ENCODE measurements around the gene CCNI.
"Not testable (repeated sequence)": the region's sequence is repeated elsewhere in the genome, so short reads cannot be mapped to it uniquely, and the experiment has no call there.

The CCNI gene

GRCh38 chr4:77075869-77076799 is at the start of gene CCNI:
CCNI (minus strand) TSS chr4:77075989; CDS start chr4:77066362, 9,627 bp downstream.
- peak; percentile 94 to 95 for DNase-seq (ENCODE audit: low read depth in 2 of 2)

DNA sequence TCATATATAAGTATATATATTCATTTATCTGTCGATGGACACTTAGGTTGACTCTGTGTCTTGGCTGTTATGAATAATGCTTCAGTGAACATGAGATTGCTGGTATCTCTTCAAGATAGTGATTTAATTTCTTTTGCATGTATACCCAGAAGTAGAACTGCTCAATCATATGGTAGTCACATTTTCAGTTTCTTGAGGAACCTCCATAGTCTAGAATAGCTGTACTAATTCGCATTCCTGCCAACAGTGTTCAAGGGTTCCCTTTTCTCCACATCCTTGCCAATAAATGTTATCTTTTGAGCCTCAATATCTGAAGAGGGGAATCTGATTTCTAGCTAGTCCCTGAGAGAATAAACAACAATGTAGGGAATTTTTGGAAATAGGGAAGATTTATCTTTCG is 48.8 kb upstream of the CCNI start:
- no peak for DNase-seq (ENCODE audit: low read depth in 2 of 2)

DNA sequence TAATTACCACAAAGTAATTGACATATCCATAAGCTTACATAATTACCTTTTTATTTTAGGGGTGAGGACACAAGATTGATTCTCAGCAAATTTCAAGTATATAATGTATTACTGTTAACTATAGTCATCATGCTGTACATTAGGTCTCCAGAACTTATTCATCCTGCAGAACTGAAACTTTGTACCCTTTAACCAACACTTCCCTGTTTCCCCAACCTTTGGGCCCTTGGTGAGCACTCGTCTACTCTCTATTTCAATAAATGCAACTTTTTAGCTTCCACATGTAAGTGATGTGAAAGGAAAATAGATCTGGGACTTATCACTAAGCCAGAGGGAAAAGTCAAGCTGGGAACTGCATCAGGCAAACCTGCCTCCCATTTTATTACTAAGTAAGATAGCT is 47.6 kb upstream of the CCNI start:
- DNase-seq (ENCODE audit: low read depth in 2 of 2) = no peak

DNA sequence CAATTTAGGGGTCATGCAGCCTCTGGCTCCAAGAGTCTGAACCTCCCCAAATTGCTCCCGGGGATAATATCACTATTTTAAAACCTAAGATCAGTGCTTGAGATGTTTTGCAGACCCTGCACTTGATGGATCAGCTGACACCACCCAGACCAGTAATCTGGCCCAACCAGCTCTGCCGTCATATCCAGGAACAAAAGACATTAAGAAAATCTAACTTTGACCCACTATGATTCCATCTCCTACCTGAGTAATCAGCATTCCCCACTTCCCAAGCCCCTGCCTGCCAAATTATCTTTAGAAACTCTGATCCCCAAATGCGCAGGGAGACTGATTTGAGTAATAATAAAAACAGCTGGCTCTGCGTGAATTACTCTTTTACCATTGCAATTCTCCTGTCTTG is 46.9 kb upstream of the CCNI start:
- no peak for DNase-seq (ENCODE audit: low read depth in 2 of 2)

DNA sequence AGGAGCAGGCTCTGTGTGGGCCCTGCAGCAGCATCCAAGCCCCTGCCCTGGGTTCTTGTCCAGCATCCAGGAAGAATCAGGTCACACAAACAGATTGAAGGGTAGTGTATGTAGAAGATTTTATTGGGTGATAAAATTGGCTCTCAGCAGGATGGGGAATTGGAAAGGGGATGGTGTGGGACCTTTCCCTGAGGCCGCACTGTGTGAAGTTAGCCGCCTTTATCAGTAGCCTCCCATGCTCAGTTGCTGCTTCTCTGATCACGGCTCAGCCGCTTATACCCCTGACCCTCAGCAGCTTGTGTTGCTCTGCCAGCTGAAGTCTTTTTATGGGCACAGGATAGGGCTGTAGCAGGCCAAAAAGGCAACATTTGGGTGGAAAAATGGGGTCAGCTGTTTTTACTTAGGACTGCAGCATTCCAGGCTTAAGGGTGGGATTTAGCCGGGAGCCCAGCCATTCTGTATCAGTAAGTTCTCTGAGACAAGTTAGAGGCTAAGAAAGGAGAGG is 46.0 kb upstream of the CCNI start:
- no peak for DNase-seq (ENCODE audit: low read depth in 2 of 2)

DNA sequence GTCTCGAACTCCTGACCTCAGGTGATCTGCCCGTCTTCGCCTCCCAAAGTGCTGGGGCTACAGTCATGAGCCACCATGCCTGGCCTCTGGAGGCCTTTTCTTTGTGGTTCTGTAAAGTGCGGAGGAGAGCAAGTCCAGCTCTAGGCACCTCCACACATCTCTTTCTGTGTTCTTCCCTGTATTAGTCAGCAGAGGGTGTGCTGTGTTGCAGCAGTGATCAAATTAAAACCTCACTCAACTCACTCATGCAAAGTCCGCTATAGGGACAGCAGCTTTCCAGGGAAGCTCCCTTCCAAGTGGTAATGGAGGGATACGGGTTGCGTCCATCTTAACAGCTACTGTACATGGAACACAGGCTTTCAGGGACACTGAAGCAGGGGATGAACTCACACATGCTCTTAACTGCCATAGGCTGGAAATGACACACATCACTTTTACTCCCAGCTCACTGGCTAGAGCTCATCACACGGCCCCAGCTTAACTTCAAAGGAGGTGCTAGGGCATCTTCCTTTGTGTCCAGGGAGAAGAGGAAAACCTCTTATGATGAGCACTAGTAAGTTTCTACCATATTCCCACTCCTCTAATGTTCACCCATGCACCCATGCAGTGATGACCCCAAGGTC is 45.2 kb upstream of the CCNI start:
- DNase-seq (ENCODE audit: low read depth in 2 of 2) = no peak

DNA sequence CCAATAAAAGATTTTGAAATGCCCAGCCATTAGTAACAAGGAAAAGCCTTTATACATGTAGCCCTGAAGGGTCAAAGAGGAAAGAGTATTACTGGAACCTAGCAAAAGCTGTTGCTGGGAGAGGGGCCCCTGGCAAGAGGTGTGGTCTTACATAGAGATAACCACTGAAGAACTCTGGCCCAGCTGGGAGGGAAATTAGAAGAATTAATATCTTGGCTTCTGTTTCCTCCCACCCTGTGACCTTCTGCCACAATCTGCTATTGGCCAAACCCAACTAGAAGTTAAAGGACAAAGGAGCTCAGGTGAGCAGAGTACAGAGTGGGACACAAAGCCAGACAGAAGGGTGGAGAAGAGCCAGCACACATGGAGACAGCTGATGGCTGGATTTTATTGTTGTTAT is 41.9 kb upstream of the CCNI start:
- DNase-seq (ENCODE audit: low read depth in 2 of 2) = no peak

GRCh38 chr4:77113069-77113468 is 37.3 kb upstream of the CCNI start:
- DNase-seq (ENCODE audit: low read depth in 2 of 2) = no peak

DNA sequence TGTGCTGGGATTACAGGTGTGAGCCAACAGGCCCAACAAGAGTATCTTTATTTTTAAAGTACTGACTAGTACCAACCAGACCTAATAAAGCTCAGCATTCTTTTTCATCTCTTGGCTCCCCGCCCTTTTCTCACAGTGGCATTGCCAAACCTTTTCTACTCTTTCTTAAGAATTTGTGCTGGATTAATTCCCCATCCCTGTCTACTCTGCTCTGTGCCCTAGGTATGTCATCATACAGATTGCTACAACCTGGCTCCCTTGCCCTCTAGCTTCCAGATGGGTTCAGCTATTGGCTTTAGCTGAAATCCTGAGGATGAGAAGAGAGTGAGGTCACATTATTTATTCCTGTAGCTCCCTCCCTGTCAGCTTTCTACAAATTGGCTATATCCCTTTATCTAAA is 34.9 kb upstream of the CCNI start:
- DNase-seq (ENCODE audit: low read depth in 2 of 2) = no peak

DNA sequence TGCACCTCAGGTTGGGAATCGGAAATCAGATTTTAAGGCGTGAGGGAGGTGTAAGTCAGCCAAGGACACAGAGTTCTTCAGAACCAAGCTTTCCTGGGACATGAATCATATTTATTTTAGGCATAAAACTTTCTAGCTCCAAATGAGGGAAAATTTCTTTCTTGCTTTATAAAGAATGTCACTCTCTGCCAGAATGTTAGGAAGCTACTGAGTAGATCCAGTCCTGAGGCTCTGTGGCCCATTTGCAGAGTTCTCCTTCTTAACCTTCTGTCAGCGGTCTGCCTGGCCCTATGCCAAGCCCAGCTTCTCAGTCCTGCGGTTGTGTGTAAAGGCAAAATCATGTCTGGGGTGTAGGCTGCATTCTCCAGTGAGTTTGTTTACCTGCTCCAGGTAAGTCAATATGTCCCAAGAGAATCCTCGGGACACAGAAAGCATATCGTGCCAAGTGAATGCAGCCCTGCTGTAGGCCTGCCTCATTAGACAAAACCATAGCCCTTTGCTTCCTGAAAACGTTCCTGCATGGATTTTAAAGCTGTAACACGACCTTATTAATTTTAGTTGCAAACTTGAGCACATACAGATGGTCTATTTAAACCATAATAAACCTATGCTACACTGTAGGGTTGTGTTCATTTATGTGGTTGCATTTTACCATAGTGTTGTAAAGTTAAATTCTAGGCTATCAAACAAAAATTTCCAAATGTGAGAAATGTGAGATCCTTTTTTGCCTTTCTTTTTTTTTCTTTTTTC is 29.2 kb upstream of the CCNI start:
- no peak for DNase-seq (ENCODE audit: low read depth in 2 of 2)

DNA sequence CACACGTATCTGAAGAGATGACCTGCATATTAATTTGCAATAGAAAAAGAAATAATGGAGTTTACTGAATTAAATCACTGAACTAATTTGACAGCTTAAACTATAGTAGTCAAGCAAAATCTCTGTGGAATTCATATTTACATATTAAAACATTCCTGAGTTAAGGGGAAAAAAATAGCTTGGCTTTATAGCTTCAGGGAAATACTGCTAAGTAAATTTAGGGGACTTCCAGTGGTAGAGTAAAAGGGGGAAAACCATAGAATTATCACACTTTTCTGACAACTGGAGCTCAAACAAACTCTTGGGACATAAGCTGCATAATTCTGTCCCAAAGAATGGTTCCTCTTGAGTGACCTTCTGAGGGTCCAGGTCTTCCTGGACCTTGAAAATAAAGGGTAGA is 28.6 kb upstream of the CCNI start:
- DNase-seq (ENCODE audit: low read depth in 2 of 2) = no peak

- DNase-seq (ENCODE audit: low read depth in 2 of 2) = no peak
Measured at GRCh38 chr4:77100234-77100633, 24.4 kb upstream of the CCNI start.

GRCh38 chr4:77097611-77098010 is 21.8 kb upstream of the CCNI start:
- no peak for DNase-seq (ENCODE audit: low read depth in 2 of 2)

DNA sequence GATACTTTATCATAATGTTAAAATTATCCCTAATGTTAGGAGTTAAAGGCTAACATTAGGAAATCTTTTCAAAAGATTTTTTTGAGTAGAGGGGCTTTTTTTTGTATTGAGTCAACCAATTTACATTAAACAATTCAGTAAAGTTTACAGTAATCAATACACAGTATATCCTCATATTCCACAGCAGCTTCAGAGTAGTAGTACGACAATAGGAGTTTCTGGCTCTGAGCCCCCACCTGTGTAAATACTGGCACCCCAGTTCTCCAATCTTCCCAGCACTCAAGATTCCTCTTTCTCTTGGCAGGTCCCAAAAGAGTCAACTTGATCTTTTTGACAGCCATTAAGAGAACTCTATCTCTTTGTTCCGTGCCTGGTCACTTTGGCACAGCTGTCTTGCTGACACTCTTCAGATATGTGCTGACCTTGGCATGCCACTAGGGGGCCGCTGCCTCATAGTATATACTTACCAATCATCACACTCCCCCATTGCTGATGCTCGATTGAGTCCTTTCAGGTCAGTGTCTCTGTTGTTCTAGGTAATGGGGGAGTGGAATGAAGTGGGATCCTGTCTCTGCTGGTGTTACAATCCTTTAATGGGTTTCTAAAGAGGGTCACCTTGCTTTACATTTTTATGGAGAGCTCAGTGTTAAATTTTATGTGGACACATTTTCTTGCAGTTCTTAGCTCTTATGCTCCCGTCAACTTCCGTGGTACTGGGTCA is 19.5 kb upstream of the CCNI start:
- DNase-seq (ENCODE audit: low read depth in 2 of 2) = no peak

GRCh38 chr4:77094496-77094895 is 18.7 kb upstream of the CCNI start:
- DNase-seq (ENCODE audit: low read depth in 2 of 2) = no peak

- no peak for DNase-seq (ENCODE audit: low read depth in 2 of 2)
Measured at GRCh38 chr4:77093401-77093800, 17.6 kb upstream of the CCNI start.

- no peak for DNase-seq (ENCODE audit: low read depth in 2 of 2)
Measured at GRCh38 chr4:77092975-77093374, 17.2 kb upstream of the CCNI start.

GRCh38 chr4:77089866-77090265 is 14.1 kb upstream of the CCNI start:
- DNase-seq (ENCODE audit: low read depth in 2 of 2) = no peak

GRCh38 chr4:77087027-77087426 is 11.2 kb upstream of the CCNI start:
- not testable (repeated sequence) for DNase-seq (ENCODE audit: low read depth in 2 of 2)

GRCh38 chr4:77084019-77084639 is 8.3 kb upstream of the CCNI start:
- no peak for DNase-seq (ENCODE audit: low read depth in 2 of 2)
